Tibial nerve (tissue), 4 donors: Measurements from ENCODE around the gene SHROOM3. TPM values are rescaled to one million over a fixed set of nuclear protein-coding genes. Genes with fewer than 3 reads are reported as not detected.
"Not testable (repeated sequence)": the region's sequence is repeated elsewhere in the genome, so short reads cannot be mapped to it uniquely, and the experiment has no call there.

Experiments
- DNase-seq, 2 donors: peaks; one replicate each; pipeline ENCODE4 v3.0.0-alpha.2; 2019; ENCODE audit warnings: low spot score in 2 of 2
- H3K27ac ChIP-seq, 4 donors: fragments of 200-600 bp; sonication (generic) in 3 of 4; one replicate each; pipeline ENCODE4 v1.5.1; 2017 to 2019; ENCODE audit warnings: mild to moderate bottlenecking in 1 of 4
- H3K27me3 ChIP-seq, 2 donors: fragments of 200-600 bp; sonication (generic) in 1 of 2; one replicate each; pipeline versions ENCODE4 v1.5.1 to v1.6.0; 2017 to 2019
- H3K36me3 ChIP-seq, 3 donors: fragments of 200-600 bp; sonication (generic); one replicate each; pipeline ENCODE4 v1.5.1; 2018 to 2019
- H3K4me1 ChIP-seq, 4 donors: fragments of 200-600 bp; sonication (generic) in 3 of 4; one replicate each; pipeline ENCODE4 v1.5.1; 2017 to 2019
- H3K4me3 ChIP-seq, 4 donors: fragments of 200-600 bp; sonication (generic) in 3 of 4; one replicate each; pipeline ENCODE4 v1.5.1; 2017 to 2019; ENCODE audit warnings: mild to moderate bottlenecking in 1 of 4, moderate library complexity in 1 of 4
- H3K9me3 ChIP-seq, 4 donors: fragments of 200-600 bp; sonication (generic) in 3 of 4; one replicate each; pipeline ENCODE4 v1.5.1; 2017 to 2019
- CTCF ChIP-seq, 5 experiments: fragments of 200-600 bp in 3 of 5; fragments of 450-650 bp in 2 of 5; sonication (generic) in 3 of 5; IDR thresholded peaks; one replicate each; pipeline ENCODE4 v1.5.1; 2016 to 2019; ENCODE audit warnings: antibody characterized with exemption in 5 of 5, mild to moderate bottlenecking in 3 of 5, moderate library complexity in 2 of 5
- EP300 ChIP-seq, 2 donors: sonication (generic); formaldehyde crosslinking; IDR thresholded peaks; one replicate each; pipeline ENCODE4 v1.6.1; 2017; ENCODE audit warnings: antibody characterized with exemption in 2 of 2, mild to moderate bottlenecking in 1 of 2
- POLR2A ChIP-seq, 2 donors: fragments of 450-650 bp; IDR thresholded peaks; one replicate each; pipeline ENCODE4 v1.6.1; 2017; ENCODE audit warnings: antibody characterized with exemption in 2 of 2, mild to moderate bottlenecking in 2 of 2, moderate library complexity in 2 of 2
- WGBS, 2 donors: methylation state at CpG; one replicate each; pipeline ENCODE4 v1.1.5; 2018; 5-methylcytosine and 5-hydroxymethylcytosine counted together
- total RNA-seq, 4 donors: library from RNA; depleted of rRNA; stranded (reverse); fragments of >200 nt; gene quantifications; one replicate each; pipeline ENCODE4 v1.1.0, GENCODE V29; 2016

SHROOM3 gene
- total RNA-seq, 4 donors from 2014 or later, result 28.0 to 49.8 (median 37.9) TPM

GRCh38 chr4:76607266-76607799, 172.3 kb downstream of the SHROOM3 start:
- Histone ChIP-seq H3K27me3 (no peaks in the 10 kb centered on the region), H3K36me3 (no peaks in the 10 kb centered on the region), H3K27ac (peak overlapping the region in 1 of 4 donors; percentile 70), H3K4me1 (peaks cover 0 to 38% (median 7%) of the 10 kb centered on the region in 4 donors), H3K9me3 (no peaks in the 10 kb centered on the region), H3K4me3 (no peak overlapping the region)
- TF ChIP-seq CTCF (IDR thresholded peaks at IDR 0.05) (no peak), EP300 (IDR thresholded peaks at IDR 0.05) (no peak), POLR2A (IDR thresholded peaks at IDR 0.05) (no peak)
- DNase-seq, result no peak
- WGBS, 2 donors, result 23 to 31% methylated on average over 3 of the region's 3 CpGs

- H3K4me1 ChIP-seq, result peaks cover 0 to 41% (median 7%) of the 10 kb centered on the region in 4 donors
- WGBS, 2 donors, result 86 to 89% methylated on average over 1 of the region's 1 CpG
- H3K4me3 ChIP-seq, result no peak overlapping the region
- H3K27me3 ChIP-seq, result no peaks in the 10 kb centered on the region
- no peak for DNase-seq
- H3K27ac ChIP-seq, result peak overlapping the region in 1 of 4 donors; percentile 70
- TF ChIP-seq EP300 (IDR thresholded peaks at IDR 0.05) (no peak), CTCF (IDR thresholded peaks at IDR 0.05) (no peak), POLR2A (IDR thresholded peaks at IDR 0.05) (no peak)
- H3K36me3 ChIP-seq, result no peaks in the 10 kb centered on the region
- H3K9me3 ChIP-seq, result no peaks in the 10 kb centered on the region
Measured at GRCh38 chr4:76607846-76608245, 172.8 kb downstream of the SHROOM3 start.

- not testable (repeated sequence) for DNase-seq, H3K4me3 ChIP-seq, H3K36me3 ChIP-seq, H3K27me3 ChIP-seq, H3K27ac ChIP-seq, H3K9me3 ChIP-seq
- peaks cover 0 to 41% (median 7%) of the 10 kb centered on the region in 4 donors for H3K4me1 ChIP-seq
Measured at GRCh38 chr4:76608549-76608948, 173.5 kb downstream of the SHROOM3 start.

GRCh38 chr4:76610751-76611547, 175.9 kb downstream of the SHROOM3 start:
- no peaks in the 10 kb centered on the region for H3K9me3 ChIP-seq
- H3K4me1 ChIP-seq, result peaks cover 0 to 49% (median 7%) of the 10 kb centered on the region in 4 donors
- TF ChIP-seq EP300 (IDR thresholded peaks at IDR 0.05) (peak in 1 of 2 donors; percentile 10), POLR2A (IDR thresholded peaks at IDR 0.05) (no peak)
- 26 to 42% methylated on average over 8 of the region's 8 CpGs for WGBS, 2 donors
- DNase-seq, result no peak
- no peaks in the 10 kb centered on the region for H3K36me3 ChIP-seq
- H3K27ac ChIP-seq, result peak overlapping the region in 3 of 4 donors; percentile 30 to 80 (median 36)
- no peak overlapping the region for H3K4me3 ChIP-seq
- H3K27me3 ChIP-seq, result no peaks in the 10 kb centered on the region

- H3K36me3 ChIP-seq, result no peaks in the 10 kb centered on the region
- WGBS, 2 donors, result 26 to 48% methylated on average over 6 of the region's 6 CpGs
- DNase-seq, result peak in 1 of 2 donors; percentile 19
- no peak overlapping the region for H3K4me3 ChIP-seq
- peak overlapping the region in 3 of 4 donors; percentile 30 to 80 (median 36) for H3K27ac ChIP-seq
- H3K9me3 ChIP-seq, result no peaks in the 10 kb centered on the region
- peaks cover 0 to 44% (median 6%) of the 10 kb centered on the region in 4 donors for H3K4me1 ChIP-seq
- TF ChIP-seq POLR2A (IDR thresholded peaks at IDR 0.05) (no peak), CTCF (IDR thresholded peaks at IDR 0.05) (no peak), EP300 (IDR thresholded peaks at IDR 0.05) (peak in 1 of 2 donors; percentile 21)
- H3K27me3 ChIP-seq, result no peaks in the 10 kb centered on the region
Measured at GRCh38 chr4:76611616-76612207, 176.7 kb downstream of the SHROOM3 start.

GRCh38 chr4:76614589-76614988, 179.6 kb downstream of the SHROOM3 start:
- Histone ChIP-seq H3K4me1 (peaks cover 0 to 32% (median 4%) of the 10 kb centered on the region in 4 donors), H3K9me3 (no peaks in the 10 kb centered on the region), H3K27ac (no peak overlapping the region), H3K4me3 (no peak overlapping the region), H3K36me3 (no peaks in the 10 kb centered on the region), H3K27me3 (no peaks in the 10 kb centered on the region)
- no peak for DNase-seq
- TF ChIP-seq POLR2A (IDR thresholded peaks at IDR 0.05) (no peak), EP300 (IDR thresholded peaks at IDR 0.05) (no peak), CTCF (IDR thresholded peaks at IDR 0.05) (no peak)
